Stimulated activated CD8-positive, alpha-beta memory T cell treated with anti-CD3 and anti-CD28 coated beads, Interleukin-7, amount 100 ng/mL, for 24 hours (primary cell): Measurements from ENCODE around the gene PRDM16.

Experiments
- DNase-seq: peaks from one replicate; pipeline ENCODE4 v3.0.0-alpha.2; 2020; ENCODE audit warnings: low read depth

Gene PRDM16

DNA sequence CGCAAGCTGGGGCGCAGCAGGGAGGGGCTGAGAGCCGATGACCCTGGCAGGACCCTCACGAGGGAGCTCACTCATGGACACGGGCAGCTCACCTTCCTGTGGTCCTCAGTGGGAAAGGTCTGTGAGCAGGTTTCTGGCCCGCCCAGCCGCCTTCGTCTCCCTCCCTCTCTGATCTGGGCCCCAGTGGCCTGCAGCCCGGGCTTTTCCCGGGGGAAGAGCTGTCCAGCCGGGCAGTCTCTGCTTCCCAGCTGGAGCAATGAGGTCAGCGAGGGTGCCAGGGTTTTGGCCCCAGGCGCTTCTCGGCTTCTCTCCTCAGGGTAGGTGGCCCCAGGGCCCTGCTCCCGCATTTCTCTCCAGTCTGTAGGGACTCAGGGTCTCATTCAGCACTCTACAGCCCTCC, 363.3 kb downstream of the PRDM16 start:
- no peak for DNase-seq

DNA sequence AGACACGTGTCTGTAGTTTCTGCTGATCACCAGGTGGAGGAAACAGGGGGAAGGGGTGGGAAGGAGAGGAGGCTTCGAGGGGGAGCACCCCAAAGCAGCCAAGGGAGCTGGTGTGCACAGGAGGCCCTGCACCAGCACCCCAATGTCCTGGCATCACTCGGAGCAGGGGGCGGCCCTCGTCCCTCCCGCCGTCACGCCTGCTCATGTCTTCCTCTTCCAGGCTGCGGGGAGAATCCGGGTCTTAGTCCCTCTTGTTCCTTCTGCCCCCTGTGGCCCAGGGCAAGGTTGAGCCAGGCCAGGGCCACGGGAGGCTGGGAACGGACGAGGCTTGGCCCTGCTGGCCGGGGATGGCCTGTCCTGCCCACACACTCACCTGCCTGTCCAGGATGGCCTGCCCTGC, 364.1 kb downstream of the PRDM16 start:
- no peak for DNase-seq

DNA sequence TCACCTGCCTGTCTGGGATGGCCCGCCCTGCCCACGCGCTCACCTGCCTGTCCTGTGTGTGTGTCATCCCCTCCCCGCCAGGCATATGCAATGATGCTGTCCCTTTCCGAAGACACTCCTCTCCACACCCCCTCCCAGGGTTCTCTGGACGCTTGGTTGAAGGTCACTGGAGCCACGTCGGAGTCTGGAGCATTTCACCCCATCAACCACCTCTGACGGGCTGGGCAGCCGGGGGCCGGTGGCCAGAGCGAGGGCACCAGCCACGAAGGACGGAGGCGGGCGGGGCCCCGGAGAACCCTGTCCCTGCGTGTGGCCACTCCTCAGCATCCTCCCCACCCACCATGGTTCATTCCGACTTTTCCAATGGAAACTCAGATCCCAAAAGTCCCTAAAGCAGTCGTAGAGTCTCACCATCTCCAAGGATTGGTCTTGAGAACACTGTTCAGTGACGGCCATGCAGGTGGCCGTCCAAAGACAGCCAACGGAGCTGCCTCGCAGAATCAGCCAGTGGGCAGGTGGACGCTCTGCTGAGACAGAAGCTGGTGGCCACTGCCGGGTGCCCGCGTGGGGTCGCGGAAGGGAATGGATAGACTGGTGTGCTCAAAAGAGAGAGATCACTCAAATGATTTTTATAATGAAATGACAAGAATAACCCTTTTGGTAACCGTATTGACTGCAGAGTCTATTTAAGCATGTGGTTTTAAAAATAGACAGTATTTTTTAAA, 364.8 kb downstream of the PRDM16 start:
- no peak for DNase-seq

DNA sequence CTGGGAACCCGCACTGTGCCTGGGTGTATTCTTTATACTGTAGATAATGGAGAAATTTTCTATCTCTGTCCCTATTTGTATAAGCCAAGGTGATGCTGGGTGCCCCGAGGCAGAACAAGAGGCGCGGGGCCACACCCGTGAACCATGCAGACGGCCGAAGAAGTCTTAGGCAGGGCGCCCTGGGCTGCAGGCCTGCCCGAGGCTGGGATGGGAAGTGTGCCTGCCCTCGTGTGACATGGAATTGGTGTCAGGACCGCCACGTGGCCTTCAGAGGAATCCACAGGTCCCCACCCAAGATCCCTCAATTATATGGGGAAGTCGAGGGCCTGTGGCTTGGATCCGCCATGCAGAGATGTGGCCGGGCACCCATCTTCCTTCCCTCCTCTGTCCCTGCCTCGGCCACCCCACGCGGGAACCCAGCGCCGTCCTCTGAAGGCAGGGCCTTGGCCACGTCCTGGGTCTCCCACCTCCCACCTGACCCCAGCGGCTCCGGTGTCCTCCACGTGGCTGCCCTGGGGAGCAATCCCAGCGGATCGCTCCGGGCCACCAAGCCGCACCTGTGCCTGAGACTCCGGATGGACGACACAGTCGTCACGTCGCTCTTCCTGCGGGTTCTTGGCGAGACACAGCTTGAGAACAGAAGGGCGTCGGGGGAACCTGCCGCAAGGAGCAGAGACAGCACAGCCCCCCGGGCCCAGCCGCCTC, 365.6 kb downstream of the PRDM16 start:
- no peak for DNase-seq

DNA sequence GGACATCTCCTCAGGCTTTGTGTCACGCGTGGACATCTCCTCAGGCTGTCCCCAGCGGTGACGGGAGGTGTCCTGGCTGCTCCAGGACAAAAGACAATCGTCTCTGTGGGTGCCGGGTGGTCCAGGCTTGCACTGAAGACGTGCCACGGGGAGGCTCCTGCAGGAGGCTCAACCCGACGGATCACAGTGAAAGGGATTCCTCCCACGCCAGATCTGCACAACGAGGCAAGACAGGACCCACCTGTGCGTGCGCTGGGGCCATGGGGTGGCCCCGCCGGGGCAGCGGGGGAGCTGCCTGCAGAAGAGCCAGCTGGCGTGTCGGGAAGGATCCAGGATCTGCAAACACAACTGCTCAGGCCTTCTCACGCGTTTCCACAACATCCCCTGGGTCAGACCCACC, 366.7 kb downstream of the PRDM16 start:
- no peak for DNase-seq

DNA sequence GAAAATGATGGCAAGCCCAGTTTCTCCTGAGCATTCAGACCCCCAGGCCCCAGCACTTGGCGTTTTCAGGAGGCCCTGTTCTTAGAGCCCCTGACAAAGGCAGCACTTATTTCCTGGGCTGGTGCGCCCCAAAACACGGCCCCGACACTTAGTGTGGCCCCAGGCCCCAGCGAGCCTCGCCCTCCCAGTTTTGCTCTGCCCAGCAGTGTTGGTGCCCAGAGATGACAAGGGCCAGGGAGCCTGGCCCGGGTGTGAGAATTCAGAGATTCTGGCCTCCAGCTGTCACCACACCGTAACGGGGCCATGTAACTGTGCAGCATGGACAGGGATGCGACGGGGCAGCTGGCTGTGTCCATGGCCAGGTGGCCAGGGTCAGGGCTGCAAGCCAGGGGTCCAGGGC, 367.4 kb downstream of the PRDM16 start:
- DNase-seq = no peak

DNA sequence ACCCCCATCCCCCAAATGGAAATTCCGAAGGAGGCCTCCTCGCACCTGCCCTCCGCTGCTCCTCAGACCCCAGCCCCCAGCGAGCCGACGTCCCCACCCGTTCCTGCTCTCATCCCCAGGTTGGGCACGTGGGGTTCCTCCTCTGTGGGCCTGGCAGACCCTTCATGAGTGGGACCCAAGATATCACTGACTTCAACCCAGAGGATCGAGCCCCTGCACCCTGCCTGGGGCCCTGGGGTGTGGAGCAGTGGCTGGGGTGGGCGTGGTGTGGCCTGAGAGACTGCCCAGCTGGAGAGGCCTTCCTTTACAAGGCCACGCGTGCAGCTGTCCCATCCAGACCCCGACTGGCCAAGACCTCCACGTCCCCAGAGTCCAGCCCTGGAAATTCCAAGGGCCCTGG, 367.9 kb downstream of the PRDM16 start:
- no peak for DNase-seq

DNA sequence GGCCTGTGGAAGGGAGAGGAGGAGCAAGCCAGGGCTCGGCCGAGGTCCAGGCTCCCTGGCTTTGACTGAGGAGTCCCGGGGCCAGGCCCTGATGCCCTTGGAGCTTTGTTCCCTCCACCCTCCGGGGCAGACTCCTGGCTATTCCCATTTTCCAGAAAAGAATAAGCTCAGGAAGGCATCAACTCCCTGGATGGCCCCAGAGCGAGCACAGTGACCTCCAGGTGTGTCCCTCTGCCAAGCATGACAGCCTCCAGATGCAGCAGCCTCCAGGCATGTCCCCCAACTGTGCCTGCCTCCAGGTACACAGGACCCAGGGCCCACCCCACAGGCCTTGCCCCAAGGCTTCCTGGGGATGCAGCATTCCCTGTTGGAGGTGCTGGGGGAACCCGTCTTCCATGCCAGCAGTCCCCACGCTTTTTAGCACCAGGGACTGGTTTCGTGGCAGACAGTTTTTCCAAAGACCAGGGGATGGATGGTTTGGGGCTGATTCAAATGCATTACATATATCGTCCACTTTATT, 369.7 kb downstream of the PRDM16 start:
- no peak for DNase-seq

DNA sequence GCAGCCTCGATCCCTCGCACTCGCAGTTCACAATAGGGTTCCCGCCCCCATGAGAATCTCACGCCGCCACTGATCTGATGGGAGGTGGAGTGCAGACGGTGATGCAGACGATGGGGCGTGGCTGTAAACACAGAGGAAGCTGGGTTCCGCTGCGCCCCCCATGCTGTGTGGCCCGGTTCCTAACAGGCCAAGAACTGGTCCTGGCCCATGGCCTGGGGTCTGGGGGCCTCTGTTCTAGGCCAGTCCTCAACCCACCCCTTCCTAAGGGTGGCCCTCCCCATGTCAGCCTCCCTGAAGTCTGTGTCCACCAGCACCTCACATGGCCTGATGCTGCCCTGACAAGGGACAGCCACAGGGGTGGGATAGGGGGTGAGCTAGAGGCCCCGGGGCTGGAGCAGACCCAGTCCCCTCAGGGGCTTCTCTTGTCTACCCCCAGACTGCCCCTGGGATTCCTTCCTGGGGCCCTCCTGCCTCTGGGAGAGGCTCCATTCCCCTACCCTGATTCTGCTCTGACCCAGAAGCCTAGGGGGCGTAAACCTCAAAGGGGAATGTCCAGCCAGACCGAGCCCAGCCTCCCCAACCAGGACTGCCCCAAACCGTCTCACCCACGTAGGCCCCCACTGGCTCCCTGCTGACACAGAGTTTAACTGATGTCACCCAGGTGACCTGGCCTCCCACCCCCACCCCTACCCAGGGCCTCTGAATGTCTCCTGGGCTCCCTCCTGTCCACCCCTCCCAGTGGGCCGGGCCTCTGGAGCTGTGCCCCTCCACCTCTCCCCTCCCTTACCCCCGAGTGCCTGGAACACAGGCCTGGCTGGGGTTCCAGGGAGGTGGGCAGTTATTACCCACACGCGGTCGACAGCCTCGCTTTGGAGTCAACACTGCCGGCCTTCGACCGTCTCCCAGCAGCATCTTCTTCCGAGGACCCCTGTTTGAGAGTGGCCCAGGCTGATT, 370.6 kb downstream of the PRDM16 start:
- no peak for DNase-seq

DNA sequence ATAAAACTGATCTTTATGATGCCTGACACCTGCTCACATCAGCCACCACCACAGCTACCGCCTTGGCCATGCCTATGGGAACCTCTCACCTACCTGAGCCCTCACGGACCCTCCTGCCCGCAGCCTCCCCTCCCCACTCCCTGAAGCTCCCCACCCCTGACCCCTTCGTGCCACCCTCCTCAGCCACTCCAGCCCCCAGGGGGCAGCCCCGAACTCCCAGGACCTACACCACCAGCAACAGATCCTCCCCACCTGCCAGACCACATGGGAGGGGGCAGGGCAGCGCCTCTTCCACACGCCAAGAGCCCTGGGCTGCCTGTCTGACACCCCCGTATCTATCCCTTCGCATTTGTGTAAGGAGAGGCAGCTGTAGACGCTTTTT, 371.3 kb downstream of the PRDM16 start:
- DNase-seq = no peak

DNA sequence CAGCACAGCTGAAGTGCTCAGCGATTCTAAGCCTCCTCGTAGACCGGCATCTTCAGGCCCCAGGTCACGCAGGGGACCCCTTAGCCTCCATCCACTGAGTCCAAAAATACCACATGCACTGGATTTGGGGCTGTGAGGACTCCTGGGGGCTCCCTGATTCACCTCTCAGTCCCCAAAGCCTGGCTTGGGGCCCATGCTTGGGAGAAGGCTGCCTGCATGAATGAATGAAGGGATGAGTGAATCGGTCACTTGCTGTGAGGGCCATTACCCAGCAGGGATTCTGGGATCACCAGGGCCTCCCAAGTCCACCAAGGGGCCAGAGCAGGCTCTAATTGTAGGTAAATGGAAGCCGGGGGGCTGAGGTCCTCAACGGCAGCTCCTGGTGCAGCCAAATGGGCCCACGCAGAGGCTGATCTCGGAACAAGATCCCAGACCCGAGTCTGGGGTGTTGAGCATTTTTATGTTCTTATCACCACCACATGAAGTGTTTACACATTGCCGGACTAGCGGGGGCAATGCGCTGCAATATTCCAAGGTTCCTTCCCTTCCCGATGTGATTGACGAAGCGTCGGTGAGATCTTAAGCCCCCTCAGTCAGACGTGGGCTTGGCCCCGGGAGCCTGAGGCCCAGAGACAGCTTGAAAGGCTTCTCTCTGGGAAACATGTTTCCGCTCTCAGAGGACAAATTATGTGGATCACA, 371.9 kb downstream of the PRDM16 start:
- DNase-seq = no peak

DNA sequence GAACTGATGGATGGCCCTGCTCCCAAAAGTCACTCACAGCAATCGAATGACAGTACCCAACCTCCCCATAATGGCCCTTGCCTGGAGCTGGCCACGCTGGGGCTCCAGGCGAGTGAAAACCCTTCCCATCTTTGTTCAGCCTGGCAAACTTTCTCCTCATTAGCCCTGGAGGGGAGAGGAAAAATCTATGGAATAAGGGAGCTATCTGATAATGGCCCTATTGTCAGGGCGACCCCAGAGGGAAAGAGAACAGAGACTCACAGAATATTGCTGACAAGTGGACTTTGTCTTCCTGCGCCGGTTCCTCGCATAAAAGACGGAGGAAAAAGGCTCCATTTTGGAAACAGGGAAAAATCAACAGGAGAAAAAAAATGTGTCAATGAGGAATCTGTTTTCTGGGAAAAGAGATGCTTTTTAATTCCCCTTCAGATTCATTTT, 372.4 kb downstream of the PRDM16 start:
- DNase-seq = no peak

DNA sequence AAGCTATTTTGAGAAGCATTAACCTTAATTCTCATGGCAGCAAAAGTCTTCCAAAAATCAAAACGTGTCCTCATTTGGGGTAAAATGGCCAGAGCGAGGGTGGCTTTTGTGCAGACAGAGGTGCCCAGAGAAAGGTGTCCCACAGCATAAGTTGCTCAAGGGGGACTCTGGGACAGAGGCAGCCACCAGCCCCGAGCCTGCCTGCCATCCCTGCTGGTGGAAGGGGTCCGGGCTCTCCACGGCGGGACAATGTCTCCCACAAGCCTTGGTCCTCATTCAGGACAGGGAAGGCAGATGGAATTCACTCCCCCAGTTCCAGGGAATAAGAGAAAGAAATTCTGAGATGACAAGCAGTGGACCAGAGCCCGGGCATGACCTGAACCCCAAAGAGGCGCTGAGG, 372.9 kb downstream of the PRDM16 start:
- no peak for DNase-seq

DNA sequence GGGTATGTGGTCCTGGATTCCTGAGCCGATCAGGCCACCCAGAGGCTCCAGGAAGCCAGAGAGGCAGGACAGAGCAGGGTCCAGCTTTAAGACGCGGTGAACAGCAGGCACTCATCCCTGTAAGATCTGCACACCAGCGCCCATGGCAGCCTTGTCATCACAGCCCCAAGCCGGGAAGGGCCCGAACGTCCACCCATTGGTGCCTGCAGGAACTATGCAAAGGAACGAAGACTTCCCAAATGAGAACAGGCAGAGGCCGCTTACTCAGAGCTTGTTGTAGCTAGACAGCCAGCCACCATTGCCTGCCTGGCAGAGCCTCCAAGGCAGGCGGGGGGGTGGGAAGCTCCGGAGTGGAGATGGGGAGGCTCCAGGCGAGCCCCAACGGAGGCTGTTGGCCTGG, 373.3 kb downstream of the PRDM16 start:
- DNase-seq = no peak

DNA sequence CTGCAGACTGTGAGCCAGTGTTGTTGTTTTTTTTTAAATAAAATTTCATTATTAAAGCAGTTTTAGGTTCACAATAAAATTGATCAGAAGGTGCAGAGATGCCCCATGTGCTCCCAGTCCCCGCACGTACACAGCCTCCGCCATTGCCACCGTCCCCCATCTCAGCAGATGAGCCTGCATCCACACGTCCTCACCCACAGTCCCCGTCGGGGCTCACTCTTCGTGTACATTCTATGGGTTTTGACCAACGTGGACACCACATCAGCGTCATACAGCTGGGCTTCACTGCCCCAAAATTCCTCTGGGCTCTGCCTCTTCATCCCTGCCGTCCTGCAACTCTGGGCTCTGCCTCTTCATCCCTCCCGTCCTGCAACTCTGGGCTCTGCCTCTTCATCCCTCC, 373.9 kb downstream of the PRDM16 start:
- DNase-seq = no peak

DNA sequence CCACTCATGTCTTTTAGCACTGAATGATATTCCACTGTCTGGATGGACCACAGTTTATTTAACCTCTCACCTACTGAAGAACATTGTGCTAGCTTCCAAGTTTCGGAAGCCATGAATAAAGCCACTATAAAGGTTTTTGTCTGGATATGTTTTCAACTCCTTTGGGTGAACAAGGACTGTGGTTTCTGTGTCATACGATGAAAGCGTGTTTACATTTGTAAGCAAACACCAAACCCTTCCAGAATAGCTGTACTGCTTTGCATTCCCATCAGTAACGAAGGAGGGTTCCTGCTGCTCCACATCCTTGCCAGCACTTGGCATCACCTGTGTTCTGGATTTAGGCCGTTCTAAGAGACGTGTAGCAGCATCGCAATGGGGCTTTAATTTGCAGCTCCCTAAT, 374.8 kb downstream of the PRDM16 start:
- no peak for DNase-seq

DNA sequence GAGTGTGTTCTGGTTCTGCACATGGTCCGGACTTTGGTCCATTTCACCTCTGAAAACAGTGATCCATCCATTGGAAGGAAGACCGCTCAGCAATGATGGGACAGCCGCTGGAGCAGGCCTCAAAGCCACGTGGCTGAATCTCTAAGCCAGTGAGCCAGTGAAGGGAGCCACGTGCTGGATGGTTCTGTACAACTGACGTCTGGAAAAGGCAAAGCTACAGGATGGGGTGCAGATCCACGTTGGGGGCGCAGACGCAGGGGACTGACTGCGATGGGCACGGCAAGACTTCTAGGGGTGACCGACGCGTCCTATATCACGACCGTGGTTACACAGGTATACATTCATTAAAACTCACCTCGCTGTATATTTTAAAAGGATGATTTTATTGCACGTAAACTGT, 375.3 kb downstream of the PRDM16 start:
- DNase-seq = no peak

DNA sequence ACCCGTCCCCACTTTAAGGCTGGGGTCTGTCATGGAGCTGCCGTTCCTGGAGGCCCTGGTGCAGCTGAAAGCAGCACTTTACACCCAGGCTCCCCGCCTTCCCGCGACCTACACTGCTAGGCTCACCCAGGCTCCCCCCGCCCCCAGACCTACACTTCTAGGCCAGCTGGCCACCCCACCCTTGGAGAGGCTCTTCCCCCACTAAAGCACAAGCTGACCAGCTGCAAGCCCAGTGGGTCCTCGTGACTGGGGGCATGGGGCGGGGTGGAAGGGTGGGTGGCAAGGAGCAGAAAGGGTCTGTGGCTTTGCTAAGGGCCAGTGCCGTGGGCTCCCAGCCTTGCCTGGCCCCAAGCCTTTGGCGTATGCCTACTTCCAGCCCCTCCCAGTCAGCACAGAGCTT, 375.7 kb downstream of the PRDM16 start:
- DNase-seq = no peak

DNA sequence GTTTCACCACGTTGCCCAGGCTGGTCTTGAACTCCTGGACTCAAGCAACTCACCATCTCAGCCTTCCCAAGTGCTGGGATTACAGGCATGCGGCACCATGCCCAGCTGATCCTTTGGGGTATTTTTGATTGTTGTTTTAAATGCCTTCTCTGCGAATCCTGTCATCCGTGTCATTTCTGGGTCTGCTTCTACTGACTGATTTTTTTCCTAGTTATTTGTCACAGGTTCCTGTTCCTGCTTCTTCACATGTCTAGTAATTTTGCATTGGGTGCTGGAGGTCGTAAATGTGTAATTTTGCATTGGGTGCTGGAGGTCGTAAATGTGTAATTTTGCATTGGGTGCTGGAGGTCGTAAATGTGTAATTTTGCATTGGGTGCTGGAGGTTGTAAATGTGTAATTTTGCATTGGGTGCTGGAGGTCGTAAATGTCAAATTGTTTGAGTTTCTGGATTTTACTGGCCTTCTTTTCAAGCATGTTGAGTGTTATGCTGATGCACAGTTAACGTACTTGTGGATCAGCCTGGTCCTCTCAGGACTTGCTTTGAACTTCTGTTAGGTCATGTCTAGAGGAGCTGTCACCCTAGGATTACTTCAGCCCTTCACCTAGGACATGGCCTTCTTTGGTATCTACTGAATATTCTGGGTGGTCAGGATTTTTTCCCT, 381.3 kb downstream of the PRDM16 start:
- no peak for DNase-seq

DNA sequence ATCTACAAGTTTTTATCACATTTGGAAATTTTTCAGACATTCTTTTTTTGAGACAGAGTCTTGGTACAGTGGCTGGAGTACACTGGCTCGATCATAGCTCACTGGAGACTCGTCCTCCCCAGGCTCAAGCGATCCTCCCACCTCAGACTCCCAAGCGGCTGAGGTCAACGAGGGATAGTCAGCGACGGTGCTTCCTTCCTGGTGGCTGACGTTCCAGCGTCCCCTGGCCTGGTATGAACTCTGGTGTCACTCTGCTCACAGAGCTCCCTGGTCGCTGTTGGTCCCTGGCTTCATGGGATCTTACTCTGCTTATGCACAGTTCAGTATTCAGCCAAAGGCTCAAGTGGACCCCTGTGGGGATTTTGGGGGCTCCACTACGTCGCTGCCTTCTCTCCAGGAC, 382.0 kb downstream of the PRDM16 start:
- no peak for DNase-seq
